ENCODE data around the gene ATP10A. TPM values are rescaled to one million over a fixed set of nuclear protein-coding genes. Genes with fewer than 3 reads are reported as not detected.

Gene ATP10A
- total RNA-seq, 4 donors from 2014 or later: 1.6 to 8.2 (median 3.7) TPM

GRCh38 chr15:25777037-25777436, 86.1 kb downstream of the ATP10A start:
- intact Hi-C loops (cut with DNase I; ENCODE audit: low total_unique reads): no loop called here
- TF ChIP-seq POLR2A (IDR thresholded peaks at IDR 0.05) (no peak), CTCF (IDR thresholded peaks at IDR 0.05) (no peak)
- DNase-seq (ENCODE audit: low spot score in 2 of 2): peak in 1 of 2 donors; percentile 83
- no peak overlapping the region for H3K4me3 ChIP-seq (ENCODE audit: low read depth, poor library complexity, severe bottlenecking)
- WGBS, 2 donors: 84 to 86% methylated on average over 11 of the region's 11 CpGs

GRCh38 chr15:25776071-25776746, 86.9 kb downstream of the ATP10A start:
- peak in 1 of 2 donors; percentile 52 for DNase-seq (ENCODE audit: low spot score in 2 of 2)
- 79 to 86% methylated on average over 15 of the region's 15 CpGs for WGBS, 2 donors
- TF ChIP-seq CTCF (IDR thresholded peaks at IDR 0.05): no peak
- TF ChIP-seq POLR2A (IDR thresholded peaks at IDR 0.05): no peak
- intact Hi-C loops (cut with DNase I; ENCODE audit: low total_unique reads): no loop called here
- H3K4me3 ChIP-seq (ENCODE audit: low read depth, poor library complexity, severe bottlenecking): no peak overlapping the region

- WGBS, 2 donors: 22 to 23% methylated on average over 13 of the region's 13 CpGs
Measured at GRCh38 chr15:25775317-25775912, 87.7 kb downstream of the ATP10A start.

GRCh38 chr15:25774871-25775270, 88.3 kb downstream of the ATP10A start:
- WGBS, 2 donors: 68% methylated on average over 2 of the region's 2 CpGs
- intact Hi-C loops (cut with DNase I; ENCODE audit: low total_unique reads): no loop called here
- no peak overlapping the region for H3K4me3 ChIP-seq (ENCODE audit: low read depth, poor library complexity, severe bottlenecking)
- TF ChIP-seq POLR2A (IDR thresholded peaks at IDR 0.05) (no peak), CTCF (IDR thresholded peaks at IDR 0.05) (no peak)
- no peak for DNase-seq (ENCODE audit: low spot score in 2 of 2)

More at GRCh38 chr15:25775317-25775912, 87.7 kb downstream of the ATP10A start:
- intact Hi-C loops (cut with DNase I; ENCODE audit: low total_unique reads): no loop called here
- TF ChIP-seq CTCF (IDR thresholded peaks at IDR 0.05) (no peak), POLR2A (IDR thresholded peaks at IDR 0.05) (no peak)
- H3K4me3 ChIP-seq (ENCODE audit: low read depth, poor library complexity, severe bottlenecking): no peak overlapping the region
- peak; percentile 61 to 91 for DNase-seq (ENCODE audit: low spot score in 2 of 2)

GRCh38 chr15:25773248-25773647, 89.9 kb downstream of the ATP10A start:
- DNase-seq (ENCODE audit: low spot score in 2 of 2): peak; percentile 6 to 42
- intact Hi-C loops (cut with DNase I; ENCODE audit: low total_unique reads): no loop called here
- TF ChIP-seq CTCF (IDR thresholded peaks at IDR 0.05) (no peak), POLR2A (IDR thresholded peaks at IDR 0.05) (no peak)
- H3K4me3 ChIP-seq (ENCODE audit: low read depth, poor library complexity, severe bottlenecking): no peak overlapping the region
- 89% methylated on average over 6 of the region's 6 CpGs for WGBS, 2 donors
